HCT116 (cell line): Measurements from ENCODE around the gene FILIP1.

Experiments used
- SP1 ChIP-seq: IDR thresholded peaks from 2 replicates; pipeline ENCODE4 v1.6.1; 2012; ENCODE audit warnings: low read depth
- SRF ChIP-seq: IDR thresholded peaks from 2 replicates; pipeline ENCODE4 v1.6.1; 2012; ENCODE audit warnings: low read depth
- ZNF274 ChIP-seq: fragments of 200-500 bp; sonication (Bioruptor generic); IDR thresholded peaks from 2 replicates; pipeline ENCODE4 v1.6.1; 2014; ENCODE audit warnings: mild to moderate bottlenecking, low read depth, low read length, inconsistent platforms
- TF ChIP-seq, protein P1 (sequence below), 3 experiments: fragments of 200-600 bp in 1 of 3; sonication (generic) in 1 of 3; IDR thresholded peaks in 2 of 3; conservative IDR thresholded peaks in 1 of 3; 2 replicates each; pipeline ENCODE4 v1.5.1; 2012 to 2017; ENCODE audit warnings: low read depth in 2 of 3, low read length in 2 of 3, antibody characterized with exemption in 1 of 3, borderline replicate concordance in 1 of 3, control low read depth in 1 of 3, mild to moderate bottlenecking in 1 of 3, mixed read lengths in 1 of 3, mixed run types in 1 of 3, moderate library complexity in 1 of 3; ENCODE audit not compliant: insufficient read depth in 1 of 3
- TF ChIP-seq, protein P2 (sequence below): IDR thresholded peaks from 2 replicates; pipeline ENCODE4 v1.6.1; 2012; ENCODE audit warnings: low read depth

DNA sequence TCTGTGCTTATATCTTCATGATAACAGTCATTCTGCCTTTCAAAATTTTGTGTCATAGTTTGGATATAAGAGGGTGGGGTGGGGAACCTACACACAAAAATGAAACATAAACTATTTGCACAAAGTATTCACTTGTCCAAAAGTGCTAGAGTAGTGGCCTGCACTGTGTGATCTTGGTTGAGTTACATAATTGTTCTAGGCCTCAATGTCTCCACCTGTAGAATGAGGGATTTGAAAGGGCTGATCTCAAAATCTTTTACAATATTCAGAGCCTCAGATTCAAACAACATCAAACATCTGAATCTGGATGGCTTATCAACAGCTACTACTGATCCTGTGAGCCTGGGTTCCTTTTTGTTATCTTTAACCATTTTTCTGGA is 144.7 kb downstream of the FILIP1 start:
- TF ChIP-seq ZNF274, result no peak
- TF ChIP-seq, protein P1, sequence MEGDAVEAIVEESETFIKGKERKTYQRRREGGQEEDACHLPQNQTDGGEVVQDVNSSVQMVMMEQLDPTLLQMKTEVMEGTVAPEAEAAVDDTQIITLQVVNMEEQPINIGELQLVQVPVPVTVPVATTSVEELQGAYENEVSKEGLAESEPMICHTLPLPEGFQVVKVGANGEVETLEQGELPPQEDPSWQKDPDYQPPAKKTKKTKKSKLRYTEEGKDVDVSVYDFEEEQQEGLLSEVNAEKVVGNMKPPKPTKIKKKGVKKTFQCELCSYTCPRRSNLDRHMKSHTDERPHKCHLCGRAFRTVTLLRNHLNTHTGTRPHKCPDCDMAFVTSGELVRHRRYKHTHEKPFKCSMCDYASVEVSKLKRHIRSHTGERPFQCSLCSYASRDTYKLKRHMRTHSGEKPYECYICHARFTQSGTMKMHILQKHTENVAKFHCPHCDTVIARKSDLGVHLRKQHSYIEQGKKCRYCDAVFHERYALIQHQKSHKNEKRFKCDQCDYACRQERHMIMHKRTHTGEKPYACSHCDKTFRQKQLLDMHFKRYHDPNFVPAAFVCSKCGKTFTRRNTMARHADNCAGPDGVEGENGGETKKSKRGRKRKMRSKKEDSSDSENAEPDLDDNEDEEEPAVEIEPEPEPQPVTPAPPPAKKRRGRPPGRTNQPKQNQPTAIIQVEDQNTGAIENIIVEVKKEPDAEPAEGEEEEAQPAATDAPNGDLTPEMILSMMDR (IDR thresholded peaks at IDR 0.05 in 2 of 3, conservative IDR thresholded peaks at IDR 0.05 in 1 of 3; ENCODE audit: borderline replicate concordance in 1 of 3, insufficient read depth in 1 of 3, low read depth in 2 of 3, low read length in 2 of 3), result no peak
- no peak for TF ChIP-seq SP1
- TF ChIP-seq, protein P2, sequence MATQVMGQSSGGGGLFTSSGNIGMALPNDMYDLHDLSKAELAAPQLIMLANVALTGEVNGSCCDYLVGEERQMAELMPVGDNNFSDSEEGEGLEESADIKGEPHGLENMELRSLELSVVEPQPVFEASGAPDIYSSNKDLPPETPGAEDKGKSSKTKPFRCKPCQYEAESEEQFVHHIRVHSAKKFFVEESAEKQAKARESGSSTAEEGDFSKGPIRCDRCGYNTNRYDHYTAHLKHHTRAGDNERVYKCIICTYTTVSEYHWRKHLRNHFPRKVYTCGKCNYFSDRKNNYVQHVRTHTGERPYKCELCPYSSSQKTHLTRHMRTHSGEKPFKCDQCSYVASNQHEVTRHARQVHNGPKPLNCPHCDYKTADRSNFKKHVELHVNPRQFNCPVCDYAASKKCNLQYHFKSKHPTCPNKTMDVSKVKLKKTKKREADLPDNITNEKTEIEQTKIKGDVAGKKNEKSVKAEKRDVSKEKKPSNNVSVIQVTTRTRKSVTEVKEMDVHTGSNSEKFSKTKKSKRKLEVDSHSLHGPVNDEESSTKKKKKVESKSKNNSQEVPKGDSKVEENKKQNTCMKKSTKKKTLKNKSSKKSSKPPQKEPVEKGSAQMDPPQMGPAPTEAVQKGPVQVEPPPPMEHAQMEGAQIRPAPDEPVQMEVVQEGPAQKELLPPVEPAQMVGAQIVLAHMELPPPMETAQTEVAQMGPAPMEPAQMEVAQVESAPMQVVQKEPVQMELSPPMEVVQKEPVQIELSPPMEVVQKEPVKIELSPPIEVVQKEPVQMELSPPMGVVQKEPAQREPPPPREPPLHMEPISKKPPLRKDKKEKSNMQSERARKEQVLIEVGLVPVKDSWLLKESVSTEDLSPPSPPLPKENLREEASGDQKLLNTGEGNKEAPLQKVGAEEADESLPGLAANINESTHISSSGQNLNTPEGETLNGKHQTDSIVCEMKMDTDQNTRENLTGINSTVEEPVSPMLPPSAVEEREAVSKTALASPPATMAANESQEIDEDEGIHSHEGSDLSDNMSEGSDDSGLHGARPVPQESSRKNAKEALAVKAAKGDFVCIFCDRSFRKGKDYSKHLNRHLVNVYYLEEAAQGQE, result no peak
- TF ChIP-seq SRF, result no peak
